Endodermal cell (in vitro differentiated cells): ENCODE measurements around the gene PSMD2. TPM values are rescaled to one million over a fixed set of nuclear protein-coding genes. Genes with fewer than 3 reads are reported as not detected.

ENCODE experiments used
- DNase-seq: peaks from one replicate; pipeline ENCODE4 v3.0.0-alpha.2; 2017
- H3K27ac ChIP-seq: 2 replicates; pipeline ENCODE4 v1.5.1; 2013; ENCODE audit warnings: mild to moderate bottlenecking, low read depth, low read length, moderate library complexity
- H3K27me3 ChIP-seq: 2 replicates; pipeline ENCODE4 v1.6.1; 2013; ENCODE audit warnings: mild to moderate bottlenecking, low read length, moderate library complexity; ENCODE audit not compliant: insufficient read depth, control insufficient read depth, poor library complexity, severe bottlenecking
- H3K36me3 ChIP-seq: 2 replicates; pipeline ENCODE4 v1.7.0; 2013; ENCODE audit warnings: mild to moderate bottlenecking, low read length, moderate library complexity; ENCODE audit not compliant: control insufficient read depth, insufficient read depth
- H3K4me1 ChIP-seq: one replicate; pipeline ENCODE4 v1.7.0; 2013; ENCODE audit warnings: low read length; ENCODE audit not compliant: control insufficient read depth, insufficient read depth
- H3K4me3 ChIP-seq: 2 replicates; pipeline ENCODE4 v1.5.1; 2013; ENCODE audit warnings: mild to moderate bottlenecking, low read length, moderate library complexity
- H3K9ac ChIP-seq: 2 replicates; pipeline ENCODE4 v1.6.1; 2013; ENCODE audit warnings: mild to moderate bottlenecking, low read length, moderate library complexity; ENCODE audit not compliant: poor library complexity, severe bottlenecking; ENCODE audit errors: extremely low read depth
- H3K9me3 ChIP-seq: 2 replicates; pipeline ENCODE4 v1.6.1; 2013; ENCODE audit warnings: mild to moderate bottlenecking, low read length, moderate library complexity; ENCODE audit not compliant: control insufficient read depth
- H3K27ac Mint-ChIP-seq: 2 replicates; pipeline ENCODE4 v1.8.0; 2020; ENCODE audit warnings: mixed read lengths
- H3K27me3 Mint-ChIP-seq: 2 replicates; pipeline ENCODE4 v1.8.0; 2021; ENCODE audit warnings: mild to moderate bottlenecking, mixed read lengths; ENCODE audit not compliant: insufficient read depth
- H3K36me3 Mint-ChIP-seq: 2 replicates; pipeline ENCODE4 v1.8.0; 2020; ENCODE audit warnings: low read depth, mixed read lengths
- H3K4me1 Mint-ChIP-seq: 2 replicates; pipeline ENCODE4 v1.8.0; 2020; ENCODE audit warnings: mixed read lengths
- H3K4me3 Mint-ChIP-seq: 2 replicates; pipeline ENCODE4 v1.8.0; 2020; ENCODE audit warnings: mild to moderate bottlenecking, moderate library complexity, mixed read lengths
- H3K9me3 Mint-ChIP-seq: 2 replicates; pipeline ENCODE4 v1.8.0; 2020; ENCODE audit warnings: mild to moderate bottlenecking, mixed read lengths
- WGBS, 2 experiments: methylation state at CpG; one replicate each; pipeline versions ENCODE4 v1.1.5 to v1.1.7; 2013; ENCODE audit warnings: missing lambda C conversion rate in 2 of 2, mixed read lengths in 1 of 2; ENCODE audit not compliant: insufficient coverage in 1 of 2, insufficient read length in 1 of 2; 5-methylcytosine and 5-hydroxymethylcytosine counted together
- total RNA-seq, 2 donors: library from RNA; stranded (reverse); fragmentation: NEBNext Ultra II Directional in 1 of 2; extraction: Animal tissue kit (Norgen Biotek cat#: 25700) in 1 of 2; gene quantifications; 2 replicates in 1 of 2; 3 replicates in 1 of 2; pipeline ENCODE4 v1.2.1, GENCODE V29; 2021
- TF ChIP-seq, protein P1 (sequence below): fragments of 200-600 bp; sonication (generic); conservative IDR thresholded peaks from 2 replicates; pipeline ENCODE4 v1.5.0; 2021; ENCODE audit warnings: antibody characterized with exemption, mild to moderate bottlenecking

Gene PSMD2
- total RNA-seq, 2 donors from 2014 or later = 332 TPM

DNA sequence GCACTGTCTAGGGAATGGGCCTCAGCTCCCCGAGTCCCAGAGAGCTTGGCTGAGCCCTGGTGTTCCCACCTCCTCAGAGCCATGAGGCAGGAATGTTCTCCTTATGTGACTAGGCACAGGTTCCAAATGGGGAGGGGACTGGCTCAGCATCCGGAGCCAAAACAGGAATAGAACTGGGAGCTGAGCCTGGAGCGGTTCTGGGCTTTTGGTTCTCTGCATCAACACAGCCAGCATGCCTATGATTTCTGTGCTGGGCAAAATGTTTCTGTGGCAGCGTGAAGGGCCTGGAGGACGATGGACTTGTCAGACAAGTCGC, 38.3 kb downstream of the PSMD2 start, which contains the start of gene FAM131A:
FAM131A (plus strand) TSS at position 202 of the 316 bp plus-strand sequence; CDS start at position 233, 31 bp downstream.
- peak within 1 kb of the TSS; percentile 74 for H3K4me3 Mint-ChIP-seq
- no peaks in the 10 kb centered on the region for H3K9me3 Mint-ChIP-seq

DNA sequence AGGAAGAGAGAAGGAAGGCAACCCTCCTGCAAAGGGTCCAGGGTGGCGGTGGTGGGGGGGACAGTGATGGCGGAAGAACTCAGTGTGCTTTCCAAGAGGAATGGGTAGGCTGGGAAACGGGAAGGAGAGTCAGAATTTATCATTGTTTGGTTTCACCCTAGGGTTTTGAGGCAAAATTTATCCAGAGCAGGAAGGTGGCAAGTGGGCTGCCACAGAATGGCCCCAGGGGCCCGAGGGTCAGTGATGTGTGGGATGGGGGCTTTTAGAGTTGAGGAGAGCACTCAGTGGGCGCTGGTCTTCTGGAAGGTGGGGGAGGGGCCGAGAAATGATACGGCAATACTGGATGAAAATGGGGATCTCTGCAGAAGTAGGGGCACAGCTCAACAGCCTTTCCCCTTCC, 38.9 kb downstream of the PSMD2 start:
- Histone ChIP-seq H3K9me3 (no peaks in the 10 kb centered on the region), H3K4me1 (no peaks in the 10 kb centered on the region), H3K27ac (peak overlapping the region; percentile 89), H3K4me3 (no peak overlapping the region), H3K36me3 (peaks cover 27% of the 10 kb centered on the region), H3K9ac (no peak overlapping the region), H3K27me3 (no peaks in the 10 kb centered on the region)
- WGBS, 2 experiments = 78 to 88% methylated on average over 6 to 7 of the region's 7 CpGs
- TF ChIP-seq, protein P1, sequence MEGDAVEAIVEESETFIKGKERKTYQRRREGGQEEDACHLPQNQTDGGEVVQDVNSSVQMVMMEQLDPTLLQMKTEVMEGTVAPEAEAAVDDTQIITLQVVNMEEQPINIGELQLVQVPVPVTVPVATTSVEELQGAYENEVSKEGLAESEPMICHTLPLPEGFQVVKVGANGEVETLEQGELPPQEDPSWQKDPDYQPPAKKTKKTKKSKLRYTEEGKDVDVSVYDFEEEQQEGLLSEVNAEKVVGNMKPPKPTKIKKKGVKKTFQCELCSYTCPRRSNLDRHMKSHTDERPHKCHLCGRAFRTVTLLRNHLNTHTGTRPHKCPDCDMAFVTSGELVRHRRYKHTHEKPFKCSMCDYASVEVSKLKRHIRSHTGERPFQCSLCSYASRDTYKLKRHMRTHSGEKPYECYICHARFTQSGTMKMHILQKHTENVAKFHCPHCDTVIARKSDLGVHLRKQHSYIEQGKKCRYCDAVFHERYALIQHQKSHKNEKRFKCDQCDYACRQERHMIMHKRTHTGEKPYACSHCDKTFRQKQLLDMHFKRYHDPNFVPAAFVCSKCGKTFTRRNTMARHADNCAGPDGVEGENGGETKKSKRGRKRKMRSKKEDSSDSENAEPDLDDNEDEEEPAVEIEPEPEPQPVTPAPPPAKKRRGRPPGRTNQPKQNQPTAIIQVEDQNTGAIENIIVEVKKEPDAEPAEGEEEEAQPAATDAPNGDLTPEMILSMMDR = no peak
- peaks cover 14% of the 10 kb centered on the region for H3K4me1 Mint-ChIP-seq
- H3K4me3 Mint-ChIP-seq = peak overlapping the region; percentile 15
- no peak for DNase-seq
- peak overlapping the region; percentile 8 for H3K27ac Mint-ChIP-seq
- H3K36me3 Mint-ChIP-seq = peaks cover 35% of the 10 kb centered on the region
- H3K9me3 Mint-ChIP-seq = no peaks in the 10 kb centered on the region
- peaks cover 4% of the 10 kb centered on the region for H3K27me3 Mint-ChIP-seq

More for the DNA sequence above, 38.3 kb downstream of the PSMD2 start, which contains the start of gene FAM131A:
- Mint-ChIP-seq H3K4me1 (peaks cover 14% of the 10 kb centered on the region), H3K36me3 (peaks cover 37% of the 10 kb centered on the region), H3K27ac (peak within 1 kb of the TSS; percentile 96), H3K27me3 (peaks cover 4% of the 10 kb centered on the region)
- no peaks in the 10 kb centered on the region for H3K4me1 ChIP-seq
- H3K4me3 ChIP-seq = peak within 1 kb of the TSS; percentile 81
- DNase-seq = no peak
- peak within 1 kb of the TSS; percentile 89 for H3K27ac ChIP-seq
- no peaks in the 10 kb centered on the region for H3K27me3 ChIP-seq
- peak within 1 kb of the TSS; percentile 80 for H3K9ac ChIP-seq
- 91 to 92% methylated on average over 5 to 6 of the region's 6 CpGs for WGBS, 2 experiments
- H3K36me3 ChIP-seq = peaks cover 31% of the 10 kb centered on the region
- H3K9me3 ChIP-seq = no peaks in the 10 kb centered on the region
- TF ChIP-seq, protein P1 = no peak

DNA sequence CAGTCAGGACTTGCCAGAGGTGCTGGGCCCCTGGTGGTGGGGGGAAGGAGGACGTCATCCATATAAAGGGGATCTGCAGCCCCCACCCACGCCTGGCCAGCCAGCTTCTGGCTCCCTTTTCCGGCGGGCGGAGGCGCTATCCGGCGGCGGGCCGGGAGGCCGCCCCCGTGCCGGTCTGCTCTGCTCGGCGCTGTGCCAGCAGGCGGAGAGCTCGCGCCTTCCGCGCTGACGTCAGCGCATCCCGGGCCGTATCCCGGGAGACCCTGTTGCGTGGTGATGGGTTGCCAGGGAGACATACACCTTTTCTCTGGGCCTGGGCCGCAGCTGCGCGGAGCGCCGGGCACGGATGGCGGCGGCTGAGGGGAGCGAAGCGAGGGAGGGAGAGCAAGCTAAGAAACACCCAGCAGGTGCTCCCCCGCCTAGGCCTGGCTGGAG, 39.5 kb downstream of the PSMD2 start:
- peak overlapping the region; percentile 15 for H3K4me3 Mint-ChIP-seq
- H3K27me3 Mint-ChIP-seq = peaks cover 4% of the 10 kb centered on the region
- peak; percentile 93 for DNase-seq
- H3K36me3 Mint-ChIP-seq = peaks cover 32% of the 10 kb centered on the region
- no peaks in the 10 kb centered on the region for H3K27me3 ChIP-seq
- H3K27ac ChIP-seq = peak overlapping the region; percentile 89
- no peak overlapping the region for H3K9ac ChIP-seq
- no peak overlapping the region for H3K4me3 ChIP-seq
- H3K4me1 ChIP-seq = no peaks in the 10 kb centered on the region
- peak overlapping the region; percentile 35 for H3K27ac Mint-ChIP-seq
- peaks cover 14% of the 10 kb centered on the region for H3K4me1 Mint-ChIP-seq
- TF ChIP-seq, protein P1 = peak; percentile 49
- WGBS, 2 experiments = 32 to 75% methylated on average over 14 to 37 of the region's 37 CpGs
- H3K9me3 Mint-ChIP-seq = no peaks in the 10 kb centered on the region
- H3K9me3 ChIP-seq = no peaks in the 10 kb centered on the region
- peaks cover 27% of the 10 kb centered on the region for H3K36me3 ChIP-seq
